Stimulated activated CD8-positive, alpha-beta memory T cell treated with anti-CD3 and anti-CD28 coated beads, Interleukin-15, amount 100 ng/mL, for 1 hour (primary cell): ENCODE results near the gene PDLIM1.
"Not testable (repeated sequence)": the region's sequence is repeated elsewhere in the genome, so short reads cannot be mapped to it uniquely, and the experiment has no call there.

Experiments used
- DNase-seq: peaks from one replicate; pipeline ENCODE4 v3.0.0-alpha.2; 2020; ENCODE audit warnings: low read depth

PDLIM1 gene

DNA sequence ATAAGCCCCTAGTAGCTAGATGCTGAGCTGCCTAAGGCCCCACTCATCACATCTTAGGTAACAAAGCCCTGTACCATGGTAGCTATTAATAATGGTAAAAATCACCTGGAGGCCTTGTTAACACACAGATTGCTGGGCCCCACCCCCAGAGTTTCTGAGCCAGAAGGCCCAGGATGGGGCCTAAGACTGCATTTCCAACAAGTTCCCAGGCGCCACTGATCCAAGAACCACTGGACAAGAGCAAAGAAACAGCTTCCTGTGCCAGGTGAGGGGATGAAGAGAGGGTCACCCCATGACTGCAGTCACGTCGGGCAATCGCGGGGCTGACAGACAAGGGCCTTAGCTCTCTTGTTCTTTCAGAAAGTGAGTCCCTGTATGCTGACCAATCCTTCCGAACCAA, 50.0 kb downstream of the PDLIM1 start:
- DNase-seq, result no peak

DNA sequence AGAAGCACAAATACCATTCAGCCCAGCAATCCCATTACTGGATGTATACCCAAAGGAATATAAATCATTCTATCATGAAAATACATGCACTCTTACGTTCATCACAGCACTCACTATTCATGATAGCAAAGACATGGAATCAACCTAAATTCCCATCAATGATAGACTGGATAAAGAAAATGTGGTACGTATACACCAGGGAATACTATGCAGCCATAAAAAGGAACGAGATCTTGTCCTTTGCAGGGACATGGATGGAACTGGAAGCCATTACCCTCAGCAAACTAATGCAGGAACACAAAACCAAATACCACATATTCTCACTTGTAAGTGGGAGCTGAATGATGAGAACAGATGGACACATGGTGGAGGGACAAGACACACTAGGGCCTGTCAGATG, 50.7 kb downstream of the PDLIM1 start:
- DNase-seq, result not testable (repeated sequence)

DNA sequence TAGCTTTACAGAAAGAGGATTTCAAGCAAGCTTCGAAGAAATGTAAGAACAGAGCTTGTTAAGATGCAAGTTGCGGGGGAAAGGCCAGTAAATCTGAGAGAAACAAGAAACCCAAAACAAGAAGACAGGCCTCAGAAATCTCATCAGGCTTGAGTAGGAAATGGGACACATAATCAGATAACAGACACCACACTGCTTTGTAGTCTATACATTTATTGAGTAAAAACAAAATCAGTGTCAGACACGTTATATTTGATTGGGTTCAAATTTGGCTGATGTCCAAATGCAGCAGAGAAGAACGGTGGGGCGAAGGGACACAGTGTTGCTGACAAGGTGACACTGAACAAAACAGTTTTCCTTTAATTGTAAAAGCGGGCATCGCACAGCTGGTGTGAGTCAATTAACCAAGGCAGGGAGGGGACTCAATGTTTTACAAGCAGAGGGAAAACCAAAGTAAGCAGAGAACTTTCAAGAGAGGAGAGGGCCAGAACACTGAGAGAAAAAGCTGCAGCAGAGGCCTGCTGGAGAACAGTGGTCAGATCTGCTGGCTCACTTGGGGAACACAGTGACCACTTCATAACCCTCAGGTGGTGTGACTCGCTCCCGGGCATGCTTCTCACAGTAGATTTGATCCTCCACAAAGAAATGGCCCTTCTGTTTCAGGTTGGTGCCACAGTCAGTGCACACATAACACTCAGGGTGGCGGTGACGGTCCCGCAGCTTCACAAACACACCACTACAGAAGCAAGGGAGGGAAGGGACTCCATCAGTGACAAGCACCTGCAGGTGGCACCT, 53.2 kb downstream of the PDLIM1 start:
- no peak for DNase-seq

DNA sequence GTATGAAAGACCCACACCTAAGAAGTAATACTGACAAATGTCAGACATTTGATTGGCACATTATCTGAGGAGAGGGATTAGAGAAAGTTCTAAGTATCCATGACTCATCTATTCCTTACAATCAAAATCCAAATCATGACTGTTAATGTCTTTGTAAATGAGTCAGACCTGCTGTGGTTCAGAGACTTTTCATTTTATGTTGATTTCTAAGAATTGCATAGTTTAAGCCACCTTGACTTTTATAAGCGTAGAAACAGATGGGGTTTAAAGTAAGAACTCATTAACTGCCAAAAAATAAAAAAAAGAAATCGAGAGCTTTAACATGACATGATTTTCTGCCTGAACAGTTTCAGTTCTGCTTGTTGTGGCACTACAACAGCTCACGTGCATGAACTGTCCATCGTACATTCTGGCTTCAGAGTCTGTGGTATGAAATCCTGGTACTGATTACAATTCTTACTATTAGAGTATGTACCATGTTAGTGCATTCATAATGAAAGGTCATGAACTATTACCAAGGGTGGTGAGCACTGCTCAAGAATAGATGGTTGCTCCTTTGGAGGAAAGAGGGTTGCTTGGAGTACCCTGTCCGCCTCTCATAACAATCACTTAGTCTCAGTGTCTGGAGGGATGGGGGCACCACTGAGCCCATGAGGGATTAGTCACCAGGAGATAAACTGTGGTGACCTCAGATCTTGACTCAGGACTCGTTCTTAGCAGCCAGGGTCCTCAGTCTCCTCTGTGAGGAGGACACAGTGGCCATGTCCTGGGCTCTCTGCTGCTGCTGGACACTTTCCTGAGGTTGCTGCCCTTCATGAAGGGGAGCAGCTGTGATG, 54.5 kb downstream of the PDLIM1 start:
- DNase-seq, result no peak

DNA sequence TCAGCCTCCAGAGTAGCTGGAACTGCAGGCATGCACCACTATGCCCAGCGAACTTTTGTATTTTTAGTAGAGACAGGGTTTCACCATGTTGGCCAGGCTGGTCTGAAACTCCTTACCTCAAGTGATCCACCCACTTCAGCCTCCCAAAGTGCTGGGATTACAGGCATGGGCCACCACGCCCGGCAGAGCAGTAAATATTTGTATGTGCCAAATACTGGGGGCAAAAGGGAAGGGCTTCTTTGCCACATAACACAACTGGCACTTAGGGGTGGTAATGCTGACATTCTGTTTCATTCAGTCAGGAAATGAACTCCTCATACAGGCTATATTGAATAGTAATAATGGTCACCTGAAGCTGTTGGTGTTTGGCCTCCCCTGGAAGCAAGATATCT, 55.1 kb downstream of the PDLIM1 start:
- DNase-seq, result no peak

DNA sequence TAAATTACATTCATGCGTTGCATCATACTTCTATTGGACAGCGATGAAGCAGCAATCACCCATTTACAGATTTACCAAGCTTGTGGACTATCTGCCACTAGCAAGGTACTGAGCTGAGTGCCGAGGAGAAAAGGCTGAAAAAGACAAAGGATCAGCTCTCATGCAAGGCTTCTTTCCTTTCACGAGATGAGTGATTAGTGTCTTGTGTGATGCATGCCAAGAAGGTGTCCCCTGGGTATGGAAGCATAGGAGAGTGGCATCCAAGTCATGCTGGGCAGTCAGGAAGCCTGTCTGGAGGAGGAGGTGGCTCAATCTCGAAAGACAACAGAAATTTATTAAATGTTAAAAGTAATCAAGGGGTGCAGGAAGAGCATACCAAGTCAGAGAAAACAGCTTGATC, 55.9 kb downstream of the PDLIM1 start:
- no peak for DNase-seq

DNA sequence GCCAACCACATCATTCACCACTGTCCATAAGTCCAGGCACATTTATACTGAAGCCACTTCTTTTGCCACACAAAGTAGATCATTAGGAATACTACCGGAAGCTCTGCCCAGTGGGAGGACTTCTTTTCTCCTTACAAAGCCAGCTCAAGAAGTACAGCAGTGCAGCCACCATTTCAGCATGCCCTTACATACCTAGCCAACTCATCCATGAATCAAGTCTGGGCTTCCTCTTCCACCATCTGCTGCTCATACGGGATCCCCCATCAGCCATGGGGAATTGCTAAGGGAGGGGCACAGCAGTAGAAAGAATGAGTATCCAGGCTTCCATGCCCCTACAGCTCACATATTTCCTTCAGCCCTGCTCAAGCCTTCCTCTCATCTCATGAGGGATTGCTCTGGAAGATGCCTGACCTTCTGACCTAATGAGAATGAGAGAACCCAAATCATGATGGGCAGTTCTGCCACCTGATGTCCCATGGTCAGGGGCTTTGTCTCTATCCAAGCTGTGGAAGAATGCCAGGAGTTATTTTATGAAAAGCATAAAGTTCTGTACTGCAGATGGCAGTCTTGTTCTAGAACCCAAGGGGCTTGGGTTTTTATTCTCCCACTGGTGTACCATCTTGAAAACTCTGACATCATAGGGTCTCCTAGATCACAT, 57.3 kb downstream of the PDLIM1 start:
- DNase-seq, result no peak

DNA sequence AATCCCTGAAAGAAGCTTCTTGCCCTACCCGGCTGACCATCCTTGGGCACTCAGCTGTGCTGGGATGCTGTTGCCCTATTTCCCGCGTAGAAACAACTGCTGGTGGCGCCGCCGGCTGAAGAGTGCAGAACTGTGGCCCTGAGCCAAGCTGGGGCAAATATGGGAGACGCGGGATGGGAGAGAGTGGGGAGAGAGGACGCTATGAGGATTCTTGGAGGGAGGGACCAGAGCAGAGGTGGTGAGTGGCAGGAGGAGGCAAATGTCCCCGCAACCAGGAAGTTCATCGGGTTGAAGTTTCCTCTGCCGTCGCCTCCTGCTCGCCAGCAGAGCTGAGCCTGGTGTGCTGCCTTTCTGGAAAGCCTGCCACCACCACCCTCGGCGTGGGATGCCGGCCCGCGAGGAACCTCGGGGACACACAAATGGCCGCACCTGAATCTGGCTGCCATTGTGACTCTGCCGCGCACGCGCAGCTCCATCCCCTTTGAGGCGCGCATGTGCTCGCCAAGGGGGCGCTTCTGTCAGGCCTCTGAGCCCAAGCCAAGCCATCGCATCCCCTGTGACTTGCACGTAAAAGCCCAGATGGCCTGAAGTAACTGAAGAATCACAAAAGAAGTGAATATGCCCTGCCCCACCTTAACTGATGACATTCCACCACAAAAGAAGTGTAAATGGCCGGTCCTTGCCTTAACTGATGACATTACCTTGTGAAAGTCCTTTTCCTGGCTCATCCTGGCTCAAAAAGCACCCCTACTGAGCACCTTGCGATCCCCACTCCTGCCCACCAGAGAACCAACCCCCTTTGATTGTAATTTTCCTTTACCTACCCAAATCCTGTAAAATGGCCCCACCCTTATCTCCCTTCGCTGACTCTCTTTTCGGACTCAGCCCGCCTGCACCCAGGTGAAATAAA, 59.9 kb downstream of the PDLIM1 start:
- peak; percentile 13 for DNase-seq

DNA sequence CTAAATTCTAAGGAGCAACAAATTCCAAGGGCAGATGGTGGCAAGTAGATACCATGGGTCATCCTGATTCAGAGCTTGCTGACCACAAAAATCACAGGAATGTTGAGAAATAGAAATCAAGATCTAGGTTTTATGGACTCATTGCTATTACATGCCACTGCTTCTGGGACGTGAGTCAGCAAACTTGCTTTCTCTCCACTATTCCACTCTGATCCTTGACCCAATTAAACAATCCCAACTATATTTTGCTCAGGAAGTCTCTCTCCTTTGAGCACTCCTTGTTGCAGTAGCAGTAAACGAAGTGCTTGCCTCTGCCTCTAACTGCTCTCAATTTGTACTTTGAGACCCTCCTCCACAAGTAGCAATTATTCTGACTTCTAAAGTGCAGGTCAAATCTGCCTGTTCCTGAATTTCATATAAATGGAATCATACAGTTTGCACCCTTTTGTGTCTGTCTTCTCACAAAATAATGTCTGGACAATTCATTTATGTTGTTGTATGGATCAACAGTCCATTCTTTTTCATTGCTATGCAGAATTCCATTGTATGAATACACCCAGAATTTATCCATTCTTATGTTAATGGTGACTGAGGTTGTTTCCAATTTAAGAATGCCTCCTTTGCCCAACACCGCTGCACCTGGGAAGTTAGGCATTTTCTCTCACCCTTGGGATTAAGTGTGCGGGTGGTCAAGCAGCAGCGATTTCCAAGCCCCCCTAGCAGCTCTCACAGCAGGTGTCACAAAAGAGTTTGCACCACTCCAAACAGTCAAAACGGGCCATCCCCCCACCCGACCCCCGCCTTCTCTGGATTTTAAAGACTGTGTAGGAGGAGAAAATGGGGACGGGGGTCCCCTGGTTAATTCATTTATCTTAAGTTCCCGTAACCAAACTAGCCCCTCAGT, 60.8 kb downstream of the PDLIM1 start:
- DNase-seq, result no peak

DNA sequence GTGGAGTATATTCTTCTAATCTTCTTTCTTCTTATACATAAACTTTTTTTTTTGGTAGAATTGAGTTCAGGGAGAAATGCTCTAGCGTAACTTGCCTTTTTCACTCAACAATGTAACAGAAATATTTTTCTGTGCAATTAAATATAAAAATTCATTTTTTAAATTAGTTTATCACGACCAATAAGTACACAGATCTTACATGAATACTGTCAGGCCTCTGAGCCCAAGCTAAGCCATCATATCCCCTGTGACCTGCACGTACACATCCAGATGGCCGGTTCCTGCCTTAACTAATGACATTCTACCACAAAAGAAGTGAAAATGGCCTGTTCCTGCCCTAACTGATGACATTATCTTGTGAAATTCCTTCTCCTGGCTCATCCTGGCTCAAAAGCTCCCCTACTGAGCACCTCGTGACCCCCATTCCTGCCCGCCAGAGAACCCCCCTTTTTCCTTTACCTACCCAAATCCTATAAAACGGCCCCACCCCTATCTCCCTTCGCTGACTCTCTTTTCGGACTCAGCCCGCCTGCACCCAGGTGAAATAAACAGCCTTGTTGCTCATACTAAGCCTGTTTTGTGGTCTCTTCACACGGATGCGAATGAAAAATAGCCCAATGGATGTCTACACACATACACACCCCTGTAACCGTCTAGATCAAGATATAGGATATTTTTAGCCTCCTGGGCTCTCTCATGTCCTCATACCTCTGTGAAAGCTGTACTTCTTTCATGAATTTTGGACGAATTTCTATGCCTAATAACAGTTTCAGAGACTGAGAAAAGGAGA, 61.7 kb downstream of the PDLIM1 start:
- not testable (repeated sequence) for DNase-seq

DNA sequence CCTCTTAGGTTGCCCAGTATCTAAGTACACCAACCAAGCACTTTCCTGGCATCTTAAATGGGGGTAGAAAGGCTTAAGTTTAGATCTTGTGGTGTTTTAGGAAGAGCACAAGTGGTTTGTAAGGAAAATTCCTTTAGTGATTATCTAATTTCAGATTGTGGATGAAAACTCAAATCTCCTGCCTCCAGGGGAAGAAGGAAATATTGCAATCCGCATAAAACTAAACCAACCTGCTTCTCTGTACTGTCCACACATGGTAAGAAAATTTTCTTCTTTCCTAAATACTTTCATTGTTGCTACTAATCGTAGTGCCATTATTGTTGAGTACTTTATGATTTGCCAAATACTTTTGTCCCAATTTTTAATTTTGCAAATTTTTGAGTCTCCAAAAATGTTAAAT, 65.7 kb downstream of the PDLIM1 start:
- no peak for DNase-seq

DNA sequence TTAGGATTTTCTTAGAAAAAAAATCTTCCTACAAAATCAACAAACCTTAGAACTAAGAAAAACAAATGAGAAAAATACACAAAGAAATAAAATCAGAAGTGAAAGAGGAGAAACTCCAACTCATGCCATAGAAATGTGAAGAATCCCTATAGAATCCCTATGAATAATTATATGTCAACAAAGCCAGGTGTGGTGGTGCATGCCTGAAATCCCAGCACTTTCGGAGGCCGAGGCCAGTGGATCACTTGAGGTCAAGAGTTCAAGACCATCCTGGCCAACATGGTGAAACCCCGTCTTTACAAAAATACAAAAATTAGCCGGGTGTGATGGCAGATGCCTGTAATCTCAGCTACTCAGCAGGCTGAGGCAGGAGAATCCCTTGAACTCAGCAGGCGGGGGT, 69.7 kb downstream of the PDLIM1 start:
- DNase-seq, result no peak

DNA sequence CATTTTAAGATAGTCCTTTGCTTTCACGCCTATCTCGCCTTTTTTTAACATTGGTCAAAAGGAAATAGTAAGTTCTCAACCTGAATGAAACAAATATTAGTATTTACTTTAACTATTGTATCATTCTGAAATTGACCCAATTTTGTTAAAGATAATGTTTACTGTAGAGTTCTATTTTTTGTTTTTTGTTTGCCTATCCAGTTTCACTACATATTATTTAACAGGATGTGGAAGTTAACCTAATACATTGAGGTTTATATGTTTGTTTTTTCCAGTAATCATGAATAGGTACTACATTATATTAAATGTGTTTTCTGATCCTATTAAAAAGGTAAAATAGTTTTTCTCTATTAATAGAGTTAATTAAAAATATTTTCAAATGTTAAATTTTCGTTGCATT, 70.3 kb downstream of the PDLIM1 start:
- DNase-seq, result no peak

DNA sequence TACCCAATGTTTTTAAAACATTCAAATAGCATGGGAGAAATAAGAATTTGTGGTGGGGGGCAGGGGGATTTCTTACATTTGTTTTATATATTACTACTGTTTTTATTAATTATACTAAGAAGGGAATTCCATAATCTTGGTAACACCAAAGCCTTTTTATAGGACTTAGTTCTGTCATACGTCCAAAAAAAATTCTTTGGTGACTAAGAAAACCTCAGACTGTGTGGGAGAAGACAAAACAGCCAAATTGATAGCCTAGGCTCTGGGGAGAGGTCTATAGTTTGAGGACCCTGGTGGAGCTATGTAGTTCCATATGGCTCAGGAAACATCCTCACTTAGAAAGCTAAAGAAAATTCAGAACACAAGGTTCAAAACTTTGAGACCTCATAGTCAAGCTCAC, 73.3 kb downstream of the PDLIM1 start:
- no peak for DNase-seq

DNA sequence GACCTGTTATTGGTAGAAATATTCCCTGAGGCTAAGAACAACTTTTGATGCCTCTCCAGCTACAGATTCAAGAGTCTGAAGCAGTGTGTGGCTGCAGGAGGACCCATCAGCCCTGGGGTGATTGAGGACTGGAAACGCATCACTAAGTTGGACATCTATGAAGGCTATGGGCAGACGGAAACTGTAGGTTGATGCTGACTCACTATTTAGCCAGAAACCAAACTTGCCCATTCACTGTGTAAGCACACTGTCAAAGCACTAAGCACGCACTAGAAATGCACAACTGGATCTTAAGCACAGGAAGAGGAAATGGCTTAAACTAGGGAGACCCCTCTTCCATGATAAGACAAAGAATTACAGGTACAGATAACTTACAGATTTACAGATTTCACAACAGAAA, 76.0 kb downstream of the PDLIM1 start:
- DNase-seq, result no peak

DNA sequence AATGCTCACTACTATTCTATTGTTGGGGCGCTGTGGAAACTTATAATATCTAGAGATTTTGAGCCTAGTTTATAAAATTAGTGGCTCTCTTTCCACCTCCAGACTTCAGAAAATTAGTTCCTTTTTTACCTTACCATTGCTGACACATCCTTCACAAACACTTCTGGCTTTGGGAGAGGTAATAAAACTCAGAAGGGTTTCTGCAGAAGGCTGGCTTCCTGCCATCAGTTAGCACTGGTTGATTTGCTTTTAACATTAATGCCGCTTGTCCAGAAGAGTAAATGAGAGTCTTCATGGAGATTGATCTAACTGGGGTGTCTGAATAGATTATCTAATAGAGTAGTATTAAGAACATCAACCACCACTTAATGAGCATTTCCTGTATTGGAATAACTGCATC, 76.4 kb downstream of the PDLIM1 start:
- no peak for DNase-seq

DNA sequence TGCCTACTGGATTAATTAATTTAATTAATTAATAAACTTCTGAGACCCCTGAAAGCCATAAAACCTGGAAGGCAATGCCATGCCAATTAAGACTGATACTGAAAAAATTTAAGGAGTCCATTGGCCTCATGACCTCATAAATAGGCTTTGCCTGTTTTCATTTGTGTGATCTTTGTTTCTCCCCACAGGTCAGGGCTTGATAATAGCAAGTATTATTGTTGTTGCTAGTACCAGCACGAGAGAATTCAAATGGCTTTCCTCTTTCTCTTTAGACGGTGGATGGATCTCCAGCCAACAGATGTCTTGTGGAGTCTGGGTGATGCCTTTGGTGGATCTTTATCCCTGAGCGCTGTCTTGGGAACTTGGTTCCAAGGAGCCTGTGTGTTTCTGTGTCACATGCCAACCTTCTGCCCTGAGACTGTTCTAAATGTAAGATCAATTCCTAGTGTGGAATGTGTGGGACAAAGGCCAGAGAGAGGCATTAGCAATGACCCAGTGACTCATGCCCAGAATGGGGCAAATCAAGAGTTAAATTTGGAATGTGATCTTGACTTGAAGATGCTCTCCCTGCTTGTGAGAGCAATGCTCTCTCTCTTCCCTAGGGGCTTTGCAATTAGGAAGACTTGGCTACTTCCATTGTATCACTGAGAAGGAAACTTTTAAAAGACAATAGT, 79.1 kb downstream of the PDLIM1 start:
- DNase-seq, result no peak

DNA sequence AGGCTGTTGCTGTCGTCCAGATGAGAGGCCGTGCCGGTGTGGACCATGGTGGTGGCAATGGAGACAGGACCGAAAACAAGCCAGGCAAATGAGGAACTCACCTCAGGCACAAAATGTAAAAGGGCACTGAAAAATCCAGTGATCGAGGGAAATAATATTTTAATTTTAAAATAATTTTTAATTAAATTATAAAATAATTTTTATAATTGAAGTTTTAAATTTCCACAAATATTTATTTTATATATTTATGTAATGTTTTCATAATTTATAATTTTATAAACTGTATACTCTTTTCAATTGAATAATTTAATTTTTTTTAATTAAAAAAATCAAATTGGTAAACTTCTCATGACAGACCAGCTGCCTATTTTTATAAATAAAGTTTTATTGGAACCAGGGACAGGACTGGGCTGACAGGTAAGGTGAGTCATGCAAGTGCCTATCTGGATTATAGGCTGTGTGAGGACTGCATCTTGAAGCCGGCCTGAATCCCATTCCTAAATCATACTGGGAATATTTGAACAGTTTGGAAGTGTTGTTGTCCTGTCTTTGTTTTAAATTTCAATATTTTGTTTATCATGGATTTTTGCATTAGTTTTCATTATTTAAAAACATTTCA, 81.2 kb downstream of the PDLIM1 start:
- DNase-seq, result no peak
